Measurements from ENCODE around the gene NAA50. TPM values are rescaled to one million over a fixed set of nuclear protein-coding genes. Genes with fewer than 3 reads are reported as not detected.
A peak's percentile ranks its signal among the peaks of the same experiment; 100 is the strongest.

NAA50 gene
- total RNA-seq, 1 experiment from 2014 or later, result 268 TPM

DNA sequence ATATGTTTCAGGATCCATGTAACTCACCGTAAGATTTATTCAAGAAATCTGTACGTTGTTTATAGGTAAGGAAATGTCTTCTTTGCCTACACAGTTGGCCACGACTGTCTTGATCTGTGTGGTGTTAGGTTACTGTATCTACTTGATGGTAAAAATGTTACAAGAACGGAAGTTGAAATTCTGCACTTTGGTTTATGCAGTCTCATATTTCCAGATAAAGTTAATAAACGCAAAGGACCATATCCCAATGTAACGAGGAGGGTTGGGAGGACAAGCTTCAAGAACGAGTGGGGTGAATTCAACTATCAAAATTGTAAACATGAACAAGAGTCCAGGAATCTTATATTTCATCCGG is 50.6 kb downstream of the NAA50 start:
- POLR2A ChIA-PET (ENCODE audit: low non-redundant PET), result no interaction called here
- H3K27me3 ChIP-seq (replicated peaks; ENCODE audit: insufficient read depth, low read depth, low read length, poor library complexity), result no peaks in the 10 kb centered on the region
- TSS peak; percentile 53 for BruUV-seq (replicated peaks)
- intact Hi-C loops (cut with micrococcal nuclease; ENCODE audit: unreplicated experiment), result loop anchor here (10.0 kb wide), 1 partner anchor 181 kb away; the partner anchor contains the start of gene SPICE1
- H3K9me3 ChIP-seq (ENCODE audit: low read depth, low read length, poor library complexity, severe bottlenecking), result no peaks in the 10 kb centered on the region
- peak overlapping the region; percentile 63 for H3K4me3 ChIP-seq (ENCODE audit: low read depth, low read length, poor library complexity, severe bottlenecking)
- no peaks in the 10 kb centered on the region for H3K36me3 ChIP-seq (ENCODE audit: insufficient read depth, low read length, poor library complexity, severe bottlenecking)
- peak overlapping the region; percentile 84 for H3K27ac ChIP-seq (ENCODE audit: low read depth, low read length, poor library complexity, severe bottlenecking)
- TF ChIP-seq, protein P1, sequence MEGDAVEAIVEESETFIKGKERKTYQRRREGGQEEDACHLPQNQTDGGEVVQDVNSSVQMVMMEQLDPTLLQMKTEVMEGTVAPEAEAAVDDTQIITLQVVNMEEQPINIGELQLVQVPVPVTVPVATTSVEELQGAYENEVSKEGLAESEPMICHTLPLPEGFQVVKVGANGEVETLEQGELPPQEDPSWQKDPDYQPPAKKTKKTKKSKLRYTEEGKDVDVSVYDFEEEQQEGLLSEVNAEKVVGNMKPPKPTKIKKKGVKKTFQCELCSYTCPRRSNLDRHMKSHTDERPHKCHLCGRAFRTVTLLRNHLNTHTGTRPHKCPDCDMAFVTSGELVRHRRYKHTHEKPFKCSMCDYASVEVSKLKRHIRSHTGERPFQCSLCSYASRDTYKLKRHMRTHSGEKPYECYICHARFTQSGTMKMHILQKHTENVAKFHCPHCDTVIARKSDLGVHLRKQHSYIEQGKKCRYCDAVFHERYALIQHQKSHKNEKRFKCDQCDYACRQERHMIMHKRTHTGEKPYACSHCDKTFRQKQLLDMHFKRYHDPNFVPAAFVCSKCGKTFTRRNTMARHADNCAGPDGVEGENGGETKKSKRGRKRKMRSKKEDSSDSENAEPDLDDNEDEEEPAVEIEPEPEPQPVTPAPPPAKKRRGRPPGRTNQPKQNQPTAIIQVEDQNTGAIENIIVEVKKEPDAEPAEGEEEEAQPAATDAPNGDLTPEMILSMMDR (conservative IDR thresholded peaks at IDR 0.05; ENCODE audit: low read depth, low read length), result no peak
- no peak for TF ChIP-seq EZH2 (IDR thresholded peaks at IDR 0.05; ENCODE audit: borderline replicate concordance, low read depth, low read length, poor library complexity, severe bottlenecking)
- peaks cover 12% of the 10 kb centered on the region for H3K4me1 ChIP-seq (ENCODE audit: insufficient read depth, low read length, poor library complexity, severe bottlenecking)
- no peak for DNase-seq (ENCODE audit: low spot score)
- CTCF ChIA-PET, result interaction anchor here (0.6 kb wide), 1 partner anchor 143 kb away, joined by 6 read pairs; the partner anchor contains the start of gene GRAMD1C

DNA sequence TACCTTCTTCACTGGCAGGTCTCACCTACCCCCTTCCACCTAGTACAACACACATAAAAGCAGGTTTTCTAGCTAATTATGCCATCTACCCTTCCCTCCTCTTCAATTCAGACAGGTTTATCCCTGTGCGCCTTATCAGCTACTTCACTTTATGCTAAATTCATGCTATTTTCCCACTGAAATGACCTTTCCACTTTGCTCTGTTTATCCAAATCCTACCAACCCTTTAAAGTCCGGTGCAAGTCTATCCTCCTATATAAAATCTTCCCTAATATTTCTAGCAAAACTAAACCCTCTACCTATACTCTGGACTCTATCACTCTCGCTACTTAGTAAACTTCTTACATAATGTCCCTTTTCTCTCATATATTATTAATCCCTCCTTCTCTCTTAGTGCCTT is 55.6 kb downstream of the NAA50 start:
- no peak for TF ChIP-seq EZH2 (IDR thresholded peaks at IDR 0.05; ENCODE audit: borderline replicate concordance, low read depth, low read length, poor library complexity, severe bottlenecking)
- TF ChIP-seq, protein P1 (conservative IDR thresholded peaks at IDR 0.05; ENCODE audit: low read depth, low read length), result no peak
- POLR2A ChIA-PET (ENCODE audit: low non-redundant PET), result no interaction called here
- Histone ChIP-seq H3K27ac (ENCODE audit: low read depth, low read length, poor library complexity, severe bottlenecking) (no peak overlapping the region), H3K27me3 (replicated peaks; ENCODE audit: insufficient read depth, low read depth, low read length, poor library complexity) (no peaks in the 10 kb centered on the region), H3K36me3 (ENCODE audit: insufficient read depth, low read length, poor library complexity, severe bottlenecking) (no peaks in the 10 kb centered on the region), H3K9me3 (ENCODE audit: low read depth, low read length, poor library complexity, severe bottlenecking) (no peaks in the 10 kb centered on the region), H3K4me3 (ENCODE audit: low read depth, low read length, poor library complexity, severe bottlenecking) (no peak overlapping the region), H3K4me1 (ENCODE audit: insufficient read depth, low read length, poor library complexity, severe bottlenecking) (peaks cover 9% of the 10 kb centered on the region)
- CTCF ChIA-PET, result no interaction called here
- DNase-seq (ENCODE audit: low spot score), result no peak
- BruUV-seq (replicated peaks), result no TSS peak
- intact Hi-C loops (cut with micrococcal nuclease; ENCODE audit: unreplicated experiment), result loop anchor here (10.0 kb wide), 1 partner anchor 176 kb away; the partner anchor contains the start of gene SPICE1

DNA sequence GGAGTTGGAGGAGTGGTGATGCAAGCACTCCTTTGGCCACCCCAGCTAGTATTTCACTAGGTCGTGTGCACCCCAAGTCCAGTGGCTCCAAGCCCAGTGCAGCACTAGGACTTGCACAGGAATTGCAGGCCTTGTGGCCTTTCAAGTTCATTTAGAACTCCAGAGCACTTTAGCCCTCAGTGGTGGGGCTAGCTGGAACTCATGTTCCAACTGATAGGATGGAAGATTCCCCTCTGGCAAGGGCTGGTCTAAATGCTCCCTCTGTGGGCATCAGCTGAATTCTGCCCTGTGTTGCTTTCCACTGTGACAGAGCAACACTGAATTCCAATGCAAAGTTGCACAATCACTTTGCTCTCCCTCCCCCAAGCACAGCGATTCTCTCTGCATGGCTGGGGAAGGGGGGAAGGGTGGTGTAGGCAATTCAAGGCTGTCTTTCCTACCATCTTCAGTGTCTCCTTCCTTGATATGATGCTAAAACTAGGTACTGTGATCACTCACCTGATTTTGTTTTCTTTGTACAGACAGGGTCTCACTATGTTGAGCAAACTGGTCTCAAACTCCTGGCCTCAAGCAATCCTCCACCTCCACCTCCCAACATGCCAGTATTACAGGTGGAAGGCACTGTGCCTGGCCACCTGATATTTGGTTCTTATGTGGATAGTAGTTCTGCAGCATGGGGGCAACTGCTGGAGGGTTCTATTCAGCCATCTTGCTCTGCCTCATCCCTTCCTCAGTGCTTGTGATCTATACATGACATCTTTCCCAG is 59.9 kb downstream of the NAA50 start:
- H3K36me3 ChIP-seq (ENCODE audit: insufficient read depth, low read length, poor library complexity, severe bottlenecking), result no peaks in the 10 kb centered on the region
- H3K27ac ChIP-seq (ENCODE audit: low read depth, low read length, poor library complexity, severe bottlenecking), result no peak overlapping the region
- intact Hi-C loops (cut with micrococcal nuclease; ENCODE audit: unreplicated experiment), result no loop called here
- no peak overlapping the region for H3K4me3 ChIP-seq (ENCODE audit: low read depth, low read length, poor library complexity, severe bottlenecking)
- CTCF ChIA-PET, result no interaction called here
- DNase-seq (ENCODE audit: low spot score), result peak; percentile 32
- peaks cover 10% of the 10 kb centered on the region for H3K9me3 ChIP-seq (ENCODE audit: low read depth, low read length, poor library complexity, severe bottlenecking)
- TF ChIP-seq EZH2 (IDR thresholded peaks at IDR 0.05; ENCODE audit: borderline replicate concordance, low read depth, low read length, poor library complexity, severe bottlenecking), result no peak
- TF ChIP-seq, protein P1 (conservative IDR thresholded peaks at IDR 0.05; ENCODE audit: low read depth, low read length), result no peak
- H3K27me3 ChIP-seq (replicated peaks; ENCODE audit: insufficient read depth, low read depth, low read length, poor library complexity), result no peaks in the 10 kb centered on the region
- no TSS peak for BruUV-seq (replicated peaks)
- POLR2A ChIA-PET (ENCODE audit: low non-redundant PET), result no interaction called here
- H3K4me1 ChIP-seq (ENCODE audit: insufficient read depth, low read length, poor library complexity, severe bottlenecking), result peaks cover 5% of the 10 kb centered on the region
